Right ventricle myocardium superior (tissue), 1 donor: ENCODE data around the gene MAPKBP1. TPM values are rescaled to one million over a fixed set of nuclear protein-coding genes. Genes with fewer than 3 reads are reported as not detected.
"Not testable (repeated sequence)": the region's sequence is repeated elsewhere in the genome, so short reads cannot be mapped to it uniquely, and the experiment has no call there.

Experiments used
- ATAC-seq: fragments of 200-7000 bp; cut with Tn5 transposase; one replicate; pipeline ENCODE4 v1.9.1; 2020; ENCODE audit warnings: mild to moderate bottlenecking; ENCODE audit not compliant: poor library complexity
- DNase-seq: peaks from one replicate; pipeline ENCODE4 v3.0.0-alpha.2; 2020
- intact Hi-C: fragments of 100-400 bp; cut with DNase I; formaldehyde crosslinking; loops from one replicate; pipeline ENCODE4 v1.11.2; 2022
- total RNA-seq: library from RNA; stranded (reverse); fragmentation: NEBNext Ultra II Directional; extraction: Animal tissue kit (Norgen Biotek cat#: 25700); gene quantifications from one replicate; pipeline ENCODE4 v1.2.1, GENCODE V29; 2021
- donor health status: DM: no; HTN: yes; CAD: no; lungs with severe emphysema.

MAPKBP1 gene
- total RNA-seq, 1 donor from 2014 or later: 15.1 TPM

DNA sequence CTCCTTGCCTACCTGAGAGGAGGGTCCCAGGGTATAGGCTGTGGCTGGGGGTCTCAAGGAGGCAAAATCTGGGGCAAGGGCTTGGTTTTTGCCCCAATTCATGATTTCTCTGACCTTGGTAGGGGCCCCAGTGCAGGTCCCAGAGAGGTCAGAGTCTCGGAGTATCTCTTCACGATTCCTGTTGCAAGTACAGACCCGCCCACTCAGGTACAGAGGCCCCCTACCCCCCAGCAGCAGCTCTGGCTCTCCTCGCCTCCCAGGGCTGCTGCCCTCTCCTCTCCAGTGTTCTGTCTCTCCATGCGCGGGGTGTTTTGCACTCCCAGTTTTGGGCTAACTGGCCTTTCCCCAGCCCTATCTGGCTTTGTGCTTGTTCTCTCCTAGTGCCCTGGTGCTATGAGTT lies 48.2 kb downstream of the MAPKBP1 start:
- ATAC-seq: no peak
- DNase-seq: peak; percentile 10
- intact Hi-C loops: no loop called here

DNA sequence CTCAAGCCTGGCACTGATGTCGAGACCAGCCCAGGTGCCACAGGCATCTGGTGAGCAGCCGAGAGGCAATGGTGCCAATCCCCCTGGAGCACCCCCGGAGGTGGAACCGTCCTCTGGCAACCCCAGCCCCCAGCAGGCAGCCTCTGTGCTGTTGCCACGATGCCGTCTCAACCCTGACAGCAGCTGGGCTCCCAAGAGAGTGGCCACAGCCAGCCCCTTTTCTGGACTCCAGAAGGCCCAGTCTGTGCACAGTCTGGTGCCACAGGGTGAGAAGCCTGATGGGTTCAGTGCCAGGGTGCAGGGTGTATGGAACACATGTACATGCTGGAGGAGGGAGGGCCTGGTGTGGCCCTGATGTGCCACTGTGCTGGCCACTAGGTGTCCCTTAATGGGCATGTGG lies 48.7 kb downstream of the MAPKBP1 start:
- intact Hi-C loops: no loop called here
- ATAC-seq (no peak), DNase-seq (peak; percentile 24)

DNA sequence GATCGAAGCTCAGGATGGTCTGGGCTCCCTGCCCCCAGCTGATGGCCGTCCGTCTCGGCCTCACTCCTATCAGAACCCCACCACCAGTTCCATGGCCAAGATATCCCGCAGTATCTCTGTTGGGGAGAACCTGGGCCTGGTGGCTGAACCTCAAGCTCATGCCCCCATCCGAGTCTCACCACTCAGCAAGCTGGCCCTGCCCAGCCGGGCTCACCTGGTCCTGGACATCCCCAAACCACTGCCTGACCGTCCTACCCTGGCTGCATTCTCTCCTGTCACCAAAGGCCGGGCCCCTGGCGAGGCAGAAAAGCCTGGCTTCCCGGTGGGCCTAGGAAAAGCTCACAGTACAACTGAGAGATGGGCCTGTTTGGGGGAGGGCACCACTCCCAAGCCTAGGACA lies 49.2 kb downstream of the MAPKBP1 start:
- DNase-seq: peak; percentile 17
- no peak for ATAC-seq
- intact Hi-C loops: no loop called here

- ATAC-seq: no peak
- peak; percentile 30 for DNase-seq
- intact Hi-C loops: no loop called here
These were observed 49.9 kb downstream of the MAPKBP1 start for GRCh38 chr15:41824062-41824745.

GRCh38 chr15:41825145-41825544 lies 50.9 kb downstream of the MAPKBP1 start:
- no peak for DNase-seq
- intact Hi-C loops: no loop called here
- ATAC-seq: no peak

- ATAC-seq (no peak), DNase-seq (no peak)
- intact Hi-C loops: no loop called here
These were observed 51.6 kb downstream of the MAPKBP1 start for GRCh38 chr15:41825572-41826535.

GRCh38 chr15:41827290-41827879 lies 53.1 kb downstream of the MAPKBP1 start:
- no peak for DNase-seq
- peak; percentile 12 for ATAC-seq
- intact Hi-C loops: no loop called here

GRCh38 chr15:41827880-41828806 lies 53.9 kb downstream of the MAPKBP1 start, which contains the start of gene JMJD7:
JMJD7 (plus strand) TSS chr15:41828092; CDS start chr15:41828125, 33 bp downstream.
- intact Hi-C loops: loop anchor here (2.0 kb wide), 1 partner anchor 77 kb away; no protein-coding TSS in a partner anchor
- peak; percentile 97 for DNase-seq
- peak; percentile 98 for ATAC-seq

DNA sequence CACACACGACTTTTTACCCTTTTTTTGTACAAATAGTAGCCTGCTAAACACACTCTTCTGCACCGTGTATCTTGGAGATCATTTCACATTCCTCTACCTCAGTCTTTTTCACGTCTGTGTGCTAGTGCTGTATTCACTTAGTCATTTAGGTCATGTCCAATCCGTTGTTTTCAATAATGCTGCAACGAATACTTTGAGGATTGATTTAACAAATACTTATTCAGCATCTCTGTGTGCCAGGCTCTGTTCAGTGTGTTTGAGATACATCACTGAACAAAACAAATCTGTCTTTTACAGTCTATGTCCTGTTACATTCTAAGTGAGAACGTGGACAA lies 54.5 kb downstream of the MAPKBP1 start:
- no peak for ATAC-seq

GRCh38 chr15:41829959-41830646 lies 55.8 kb downstream of the MAPKBP1 start:
- intact Hi-C loops: loop anchor here (2.0 kb wide), 1 partner anchor 75 kb away; no protein-coding TSS in a partner anchor
- no peak for DNase-seq
- no peak for ATAC-seq

More for the DNA sequence above, 54.5 kb downstream of the MAPKBP1 start:
- no peak for DNase-seq
- intact Hi-C loops: loop anchor here (2.0 kb wide), 1 partner anchor 76 kb away; no protein-coding TSS in a partner anchor

DNA sequence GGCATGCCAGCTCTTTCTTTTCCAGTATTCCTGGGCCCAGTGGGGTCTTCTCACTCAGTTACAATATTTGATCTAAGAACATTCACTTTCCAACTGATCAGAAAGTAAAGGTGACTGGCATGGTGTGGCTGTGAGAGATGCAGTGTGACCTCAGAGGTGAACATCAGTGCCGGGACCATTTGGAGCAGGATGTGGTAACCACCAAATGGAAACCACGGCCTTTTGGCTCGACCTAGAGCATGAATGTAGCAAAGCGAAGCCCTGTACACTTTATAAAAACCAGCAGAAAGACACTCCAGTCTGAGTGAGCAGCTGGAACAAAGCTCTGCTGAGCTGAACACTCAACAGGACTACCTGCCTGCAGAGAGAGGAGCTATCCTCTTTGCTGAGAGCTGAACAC lies 57.0 kb downstream of the MAPKBP1 start:
- DNase-seq, intact Hi-C loops, ATAC-seq: not testable (repeated sequence)

- intact Hi-C loops: no loop called here
- ATAC-seq (no peak), DNase-seq (no peak)
These were observed 57.9 kb downstream of the MAPKBP1 start for GRCh38 chr15:41832208-41832607.

DNA sequence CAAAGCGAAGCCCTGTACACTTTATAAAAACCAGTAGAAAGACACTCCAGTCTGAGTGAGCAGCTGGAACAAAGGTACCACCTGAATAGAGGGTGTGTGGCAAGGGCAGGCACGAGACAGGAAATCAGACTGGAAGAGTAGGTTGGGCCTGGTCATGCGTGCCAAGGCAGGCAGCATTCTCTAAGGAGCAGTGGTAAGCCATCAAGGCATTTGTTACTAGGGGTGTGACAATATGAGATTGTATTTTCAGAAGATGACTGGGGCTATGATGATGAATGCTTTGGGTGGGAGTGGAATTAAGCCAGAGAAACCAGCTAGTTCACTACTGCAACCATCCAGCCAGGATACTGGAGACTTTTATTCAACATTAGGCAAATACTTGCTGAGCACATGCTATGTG lies 58.6 kb downstream of the MAPKBP1 start:
- DNase-seq (no peak), ATAC-seq (no peak)
- intact Hi-C loops: no loop called here

DNA sequence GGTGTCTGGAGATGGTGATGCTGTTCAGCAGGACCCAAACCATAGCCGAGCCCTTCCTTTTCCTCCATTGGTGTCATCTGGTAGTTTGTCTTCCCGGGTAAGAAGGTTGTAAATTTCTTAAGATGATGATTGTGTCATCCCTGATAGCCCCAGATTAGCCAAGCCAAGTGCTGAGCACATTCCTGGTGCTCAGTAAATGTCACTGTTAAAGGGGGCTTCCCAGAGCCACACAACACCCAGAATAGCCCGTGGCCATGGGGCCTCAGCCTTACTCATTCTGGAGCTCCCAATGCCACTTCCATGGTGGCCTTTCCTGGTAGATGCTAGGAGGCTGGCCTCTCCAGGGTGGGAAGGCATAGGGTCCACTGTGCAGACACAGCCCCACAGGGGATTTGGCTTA lies 59.8 kb downstream of the MAPKBP1 start:
- no peak for ATAC-seq
- intact Hi-C loops: no loop called here

DNA sequence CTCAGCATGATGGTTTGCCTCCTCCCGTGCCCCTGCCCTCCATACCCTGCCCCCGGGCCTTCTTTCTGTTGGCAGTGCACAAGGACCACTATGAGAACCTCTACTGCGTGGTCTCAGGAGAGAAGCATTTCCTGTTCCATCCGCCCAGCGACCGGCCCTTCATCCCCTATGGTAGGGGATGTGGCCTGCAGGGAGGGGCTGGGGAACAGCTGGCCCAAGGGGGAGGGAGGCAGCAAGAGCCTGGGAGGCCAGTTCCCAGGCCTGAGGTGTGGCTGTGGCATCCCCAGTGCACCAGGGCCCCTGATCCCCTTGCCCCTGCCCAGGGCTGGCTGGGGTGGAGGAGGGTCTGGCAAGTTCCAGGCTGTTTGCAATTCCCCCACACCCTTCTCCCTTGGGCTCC lies 61.8 kb downstream of the MAPKBP1 start:
- DNase-seq (no peak), ATAC-seq (no peak)
- intact Hi-C loops: no loop called here

More for the DNA sequence above, 59.8 kb downstream of the MAPKBP1 start:
- no peak for DNase-seq

DNA sequence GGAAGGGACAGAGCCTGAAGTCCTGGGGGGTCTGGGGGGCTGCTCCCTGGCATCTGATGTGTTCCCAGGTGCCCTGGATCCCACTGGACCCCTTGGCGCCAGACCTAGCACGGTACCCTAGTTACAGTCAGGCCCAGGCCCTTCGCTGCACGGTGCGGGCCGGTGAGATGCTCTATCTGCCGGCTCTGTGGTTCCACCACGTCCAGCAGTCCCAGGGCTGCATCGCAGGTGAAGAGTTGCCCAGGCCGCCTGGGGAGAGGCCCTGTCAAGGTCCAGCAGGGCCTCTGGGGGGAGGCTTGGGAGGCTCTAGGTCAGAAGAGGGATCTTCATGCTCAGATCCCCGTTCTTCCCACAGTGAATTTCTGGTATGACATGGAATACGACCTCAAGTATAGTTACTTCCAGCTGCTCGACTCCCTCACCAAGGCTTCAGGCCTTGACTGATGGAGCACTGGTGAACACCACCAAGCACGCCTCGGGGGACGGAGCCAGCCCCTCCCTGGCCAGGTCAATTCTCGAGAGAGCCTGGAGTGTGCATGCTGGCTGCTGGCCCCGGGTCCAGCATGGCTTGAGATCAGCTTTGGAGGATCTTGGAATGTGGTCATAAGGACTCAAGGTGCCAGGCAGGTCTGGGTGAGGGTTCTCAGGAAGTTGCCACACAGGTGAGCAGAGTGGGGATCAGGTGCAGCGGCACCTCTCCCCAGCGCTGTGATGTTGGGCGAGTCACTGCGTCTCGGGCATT lies 62.6 kb downstream of the MAPKBP1 start:
- intact Hi-C loops: no loop called here
- DNase-seq: no peak

DNA sequence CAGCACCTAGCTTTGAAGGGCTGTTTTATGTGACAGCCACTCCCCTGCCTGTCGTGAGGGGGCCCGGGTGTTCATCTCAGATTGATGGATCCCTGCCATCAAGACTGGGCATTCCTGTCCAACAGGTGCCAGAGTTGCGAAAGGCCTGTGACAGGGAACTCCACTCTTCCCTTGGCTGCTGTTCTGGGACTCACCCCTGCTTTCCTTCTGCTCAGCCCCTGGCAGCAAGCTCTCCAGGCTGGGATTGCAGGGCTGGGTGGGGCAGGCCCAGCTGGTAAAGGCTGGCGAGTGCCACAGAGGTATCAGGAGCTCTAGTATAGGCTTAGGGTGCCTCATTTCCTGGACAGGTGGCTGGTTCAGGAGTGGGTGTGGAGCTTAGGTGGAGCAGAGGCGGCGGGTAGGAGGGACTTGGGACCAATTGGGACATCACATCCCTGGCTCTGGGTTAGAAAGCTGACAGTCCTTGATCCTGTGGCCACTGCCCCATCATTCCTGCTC lies 64.2 kb downstream of the MAPKBP1 start, which contains the start of gene PLA2G4B:
PLA2G4B (plus strand) TSS at position 448 of the 498 bp plus-strand sequence. CDS start 67 bp downstream, outside the sequence.
- intact Hi-C loops: no loop called here
- ATAC-seq (peak; percentile 65), DNase-seq (no peak)

More for the DNA sequence above, 62.6 kb downstream of the MAPKBP1 start:
- no peak for ATAC-seq
